GM12873 (cell line): ENCODE measurements around the gene RIC8A.

Experiments used
- CTCF ChIP-seq: IDR thresholded peaks from 2 replicates; pipeline ENCODE4 v1.5.1; 2012; ENCODE audit warnings: low read depth, mild to moderate bottlenecking, moderate library complexity, low read length, control low read depth; ENCODE audit not compliant: insufficient read depth; ENCODE audit errors: missing control alignments

Gene RIC8A

DNA sequence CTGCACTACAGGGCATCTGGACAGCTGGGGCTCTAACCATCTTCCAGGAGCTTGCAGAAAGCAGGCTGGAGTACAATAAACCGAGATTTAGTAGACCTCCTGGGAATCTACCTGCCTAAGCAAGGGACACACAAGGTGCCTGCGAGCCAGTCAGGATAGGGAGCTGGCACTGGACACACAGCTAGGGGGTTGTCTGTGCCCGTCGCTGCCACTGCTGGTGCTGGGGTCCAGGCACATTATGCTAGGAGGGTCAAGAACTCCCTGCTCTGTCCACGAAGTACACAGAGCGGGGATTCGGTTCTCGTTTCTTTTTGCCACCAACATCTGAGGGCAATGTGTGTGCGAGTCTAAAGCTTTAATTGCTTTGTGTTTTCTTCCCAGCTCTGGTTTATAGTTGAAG lies 4.2 kb downstream of the RIC8A start:
- no peak for TF ChIP-seq CTCF

- TF ChIP-seq CTCF: no peak
Measured at GRCh38 chr11:212150-213100, 4.9 kb downstream of the RIC8A start.

- TF ChIP-seq CTCF: no peak
Measured at GRCh38 chr11:213111-213510, 5.6 kb downstream of the RIC8A start.

- no peak for TF ChIP-seq CTCF
Measured at GRCh38 chr11:214083-214482, 6.6 kb downstream of the RIC8A start.

DNA sequence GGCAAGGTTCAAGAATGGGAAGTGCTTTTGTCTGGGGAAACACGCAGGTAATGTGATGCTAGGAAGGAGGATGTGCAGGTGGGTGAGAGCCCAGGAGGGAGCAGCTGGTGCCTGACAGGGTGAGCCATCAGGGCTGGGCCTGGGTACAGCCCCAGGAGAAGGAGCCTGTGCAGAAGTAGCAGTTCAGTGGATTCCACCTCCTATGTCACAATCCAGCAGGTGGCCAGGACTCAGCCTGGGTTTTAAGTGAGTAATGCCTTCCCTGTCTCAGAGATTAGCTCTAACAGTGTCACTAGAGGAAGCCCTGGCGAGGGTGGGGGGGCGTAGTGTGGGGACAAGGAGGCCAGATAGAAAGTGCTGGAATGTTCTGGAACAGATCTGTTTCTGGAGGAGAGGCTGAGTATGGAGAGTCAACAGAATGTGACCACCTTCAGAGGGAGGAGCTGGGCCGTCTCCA lies 8.1 kb downstream of the RIC8A start:
- TF ChIP-seq CTCF: no peak

GRCh38 chr11:216081-216974 lies 8.8 kb downstream of the RIC8A start:
- TF ChIP-seq CTCF: no peak

DNA sequence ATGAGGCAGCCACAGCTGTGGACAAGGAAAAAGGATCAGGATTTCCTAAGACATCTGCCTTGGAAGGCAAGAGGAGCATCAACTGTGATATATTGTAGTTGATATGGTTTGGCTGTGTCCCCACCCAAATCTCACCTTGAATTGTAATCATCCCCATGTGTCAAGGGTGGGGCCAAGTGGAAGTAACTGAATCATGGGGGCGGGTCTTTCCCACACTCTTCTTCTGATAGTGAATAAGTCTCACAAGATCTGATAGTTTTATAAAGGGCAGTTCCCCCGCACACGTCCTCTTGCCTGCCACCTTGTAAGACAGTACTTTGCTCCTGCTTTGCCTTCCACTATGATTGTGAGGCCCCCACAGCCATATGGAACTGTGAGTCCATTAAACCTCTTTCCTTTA lies 10.2 kb downstream of the RIC8A start:
- TF ChIP-seq CTCF: no peak
